Measurements from ENCODE around the gene USP25. TPM values are rescaled to one million over a fixed set of nuclear protein-coding genes. Genes with fewer than 3 reads are reported as not detected.

USP25 gene
- total RNA-seq, 1 donor from 2014 or later, result 49.9 TPM

DNA sequence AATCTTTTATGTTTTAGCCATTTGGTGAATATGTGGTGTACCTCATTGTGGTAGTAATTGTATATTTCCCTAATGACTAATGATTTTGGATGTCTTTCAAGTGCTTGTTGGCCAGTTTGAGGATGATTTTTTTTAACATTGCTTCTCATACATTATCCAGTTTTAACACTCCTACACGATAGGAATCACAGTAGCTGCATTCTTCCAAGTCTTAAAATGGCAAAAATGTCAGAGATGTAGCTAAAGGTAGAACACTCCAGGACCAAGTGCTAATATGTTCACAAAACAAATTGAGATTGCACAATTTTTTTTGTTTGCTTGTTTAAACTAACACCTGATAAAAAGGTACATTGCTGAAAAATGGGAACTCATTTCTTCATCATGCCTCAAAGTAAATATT lies 11.7 kb downstream of the USP25 start:
- Mint-ChIP-seq H3K4me3 (peak overlapping the region; percentile 23), H3K9me3 (peaks cover 14% of the 10 kb centered on the region), H3K36me3 (peaks cover 42% of the 10 kb centered on the region), H3K27me3 (no peaks in the 10 kb centered on the region), H3K4me1 (ENCODE audit: unreplicated experiment) (peaks cover 36% of the 10 kb centered on the region), H3K27ac (no peak overlapping the region)
- DNase-seq (ENCODE audit: extremely low spot score, unreplicated experiment), result no peak
- TF ChIP-seq, protein P1, sequence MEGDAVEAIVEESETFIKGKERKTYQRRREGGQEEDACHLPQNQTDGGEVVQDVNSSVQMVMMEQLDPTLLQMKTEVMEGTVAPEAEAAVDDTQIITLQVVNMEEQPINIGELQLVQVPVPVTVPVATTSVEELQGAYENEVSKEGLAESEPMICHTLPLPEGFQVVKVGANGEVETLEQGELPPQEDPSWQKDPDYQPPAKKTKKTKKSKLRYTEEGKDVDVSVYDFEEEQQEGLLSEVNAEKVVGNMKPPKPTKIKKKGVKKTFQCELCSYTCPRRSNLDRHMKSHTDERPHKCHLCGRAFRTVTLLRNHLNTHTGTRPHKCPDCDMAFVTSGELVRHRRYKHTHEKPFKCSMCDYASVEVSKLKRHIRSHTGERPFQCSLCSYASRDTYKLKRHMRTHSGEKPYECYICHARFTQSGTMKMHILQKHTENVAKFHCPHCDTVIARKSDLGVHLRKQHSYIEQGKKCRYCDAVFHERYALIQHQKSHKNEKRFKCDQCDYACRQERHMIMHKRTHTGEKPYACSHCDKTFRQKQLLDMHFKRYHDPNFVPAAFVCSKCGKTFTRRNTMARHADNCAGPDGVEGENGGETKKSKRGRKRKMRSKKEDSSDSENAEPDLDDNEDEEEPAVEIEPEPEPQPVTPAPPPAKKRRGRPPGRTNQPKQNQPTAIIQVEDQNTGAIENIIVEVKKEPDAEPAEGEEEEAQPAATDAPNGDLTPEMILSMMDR (conservative IDR thresholded peaks at IDR 0.05), result no peak

DNA sequence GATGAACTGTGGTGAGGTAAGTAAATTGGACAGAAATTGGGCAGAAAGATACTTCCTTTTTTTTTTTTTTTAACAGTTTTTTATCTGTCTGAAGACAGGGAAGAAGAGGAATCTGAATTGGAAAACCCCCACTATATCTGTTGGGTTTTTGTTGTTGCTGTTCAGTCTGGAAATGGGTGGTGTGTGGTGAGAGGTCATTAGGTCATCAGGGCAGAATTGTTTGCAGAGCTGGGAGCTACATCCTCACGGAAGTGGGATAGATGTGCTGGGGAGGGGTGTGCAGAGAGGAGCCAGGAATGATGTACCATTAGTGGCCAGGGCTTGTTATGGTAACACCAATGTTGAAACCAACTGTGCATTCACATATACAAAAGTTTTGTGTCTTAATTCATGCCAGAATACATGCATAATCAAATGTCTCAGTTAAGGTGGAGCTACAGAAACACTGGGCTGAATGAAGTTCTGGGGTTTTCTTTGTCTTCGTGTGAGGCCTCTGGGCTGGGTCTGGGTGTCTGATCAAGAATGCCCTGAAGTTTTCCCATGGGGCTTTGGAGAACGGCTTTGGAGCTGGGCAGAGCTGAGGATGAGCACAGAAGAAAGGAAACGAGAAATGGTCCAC lies 12.4 kb downstream of the USP25 start:
- Mint-ChIP-seq H3K4me3 (no peak overlapping the region), H3K27ac (peak overlapping the region; percentile 11), H3K9me3 (peaks cover 10% of the 10 kb centered on the region), H3K27me3 (no peaks in the 10 kb centered on the region), H3K4me1 (ENCODE audit: unreplicated experiment) (peaks cover 36% of the 10 kb centered on the region), H3K36me3 (peaks cover 38% of the 10 kb centered on the region)
- TF ChIP-seq, protein P1 (conservative IDR thresholded peaks at IDR 0.05), result no peak
- DNase-seq (ENCODE audit: extremely low spot score, unreplicated experiment), result no peak

DNA sequence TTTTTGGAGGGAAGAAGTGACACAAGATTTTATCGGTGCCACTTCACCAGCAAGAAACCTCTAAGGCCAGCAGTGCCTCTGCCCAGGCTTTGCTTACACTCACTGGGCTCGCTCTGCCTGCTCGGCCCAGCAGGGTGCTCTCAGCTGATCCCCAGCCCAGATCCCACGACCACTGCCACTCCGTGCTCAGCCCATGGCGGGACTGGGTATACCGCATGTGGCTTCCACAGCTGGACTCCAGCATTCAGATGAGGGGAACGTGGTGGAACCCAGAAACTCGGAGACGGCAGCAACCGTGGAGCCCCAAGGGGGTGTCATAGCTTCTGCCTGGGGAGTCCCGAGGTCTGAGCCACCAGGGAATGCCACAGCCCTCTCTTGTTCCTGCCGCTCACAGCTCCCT lies 12.9 kb downstream of the USP25 start:
- H3K27ac Mint-ChIP-seq, result no peak overlapping the region
- TF ChIP-seq, protein P1 (conservative IDR thresholded peaks at IDR 0.05), result no peak
- H3K4me1 Mint-ChIP-seq (ENCODE audit: unreplicated experiment), result peaks cover 36% of the 10 kb centered on the region
- H3K4me3 Mint-ChIP-seq, result no peak overlapping the region
- H3K36me3 Mint-ChIP-seq, result peaks cover 35% of the 10 kb centered on the region
- peaks cover 5% of the 10 kb centered on the region for H3K9me3 Mint-ChIP-seq
- no peak for DNase-seq (ENCODE audit: extremely low spot score, unreplicated experiment)
- no peaks in the 10 kb centered on the region for H3K27me3 Mint-ChIP-seq

DNA sequence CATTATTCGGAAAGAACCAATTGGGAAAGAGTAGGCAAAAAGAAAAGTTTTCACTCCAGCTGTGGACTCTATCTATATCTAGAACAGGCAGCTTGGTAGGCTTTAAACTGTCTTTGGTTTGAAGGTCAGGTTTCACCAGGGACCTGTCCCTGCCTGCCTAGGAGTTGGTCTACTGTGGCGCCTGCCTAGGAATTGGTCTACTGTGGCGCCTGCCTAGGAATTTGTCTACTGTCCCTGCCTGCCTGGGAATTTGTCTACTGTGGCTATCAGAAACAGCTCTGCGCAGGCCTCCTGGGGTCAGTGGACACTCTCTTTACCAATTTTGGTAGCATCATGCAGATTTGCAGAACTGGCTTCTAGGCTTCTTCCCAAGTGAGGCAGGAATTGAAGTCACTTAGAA lies 13.8 kb downstream of the USP25 start:
- no peak overlapping the region for H3K27ac Mint-ChIP-seq
- H3K9me3 Mint-ChIP-seq, result peaks cover 5% of the 10 kb centered on the region
- H3K4me1 Mint-ChIP-seq (ENCODE audit: unreplicated experiment), result peaks cover 28% of the 10 kb centered on the region
- no peak for DNase-seq (ENCODE audit: extremely low spot score, unreplicated experiment)
- TF ChIP-seq, protein P1 (conservative IDR thresholded peaks at IDR 0.05), result no peak
- H3K27me3 Mint-ChIP-seq, result no peaks in the 10 kb centered on the region
- H3K4me3 Mint-ChIP-seq, result no peak overlapping the region
- H3K36me3 Mint-ChIP-seq, result peaks cover 32% of the 10 kb centered on the region

DNA sequence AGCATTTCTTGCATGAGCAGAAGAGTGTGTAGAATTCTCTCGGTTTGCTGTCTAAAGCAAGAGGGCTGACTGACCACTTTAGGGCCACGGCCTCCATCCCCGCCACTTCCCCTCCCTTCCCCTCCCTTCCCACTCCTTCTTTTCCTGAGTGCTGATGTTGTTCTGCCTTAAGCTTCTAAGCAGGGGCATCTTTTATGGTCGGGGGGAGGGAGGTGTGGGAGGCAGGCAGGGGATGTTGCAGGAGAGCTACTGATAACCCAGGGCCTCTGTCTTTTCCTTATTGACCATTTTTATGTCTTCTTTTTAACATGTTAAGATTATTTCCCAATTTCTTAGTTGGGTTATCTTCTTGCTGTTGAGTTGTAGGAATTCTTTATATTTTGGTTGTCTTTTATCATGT lies 15.1 kb downstream of the USP25 start:
- DNase-seq (ENCODE audit: extremely low spot score, unreplicated experiment), result no peak
- Mint-ChIP-seq H3K9me3 (peaks cover 5% of the 10 kb centered on the region), H3K4me1 (ENCODE audit: unreplicated experiment) (peaks cover 24% of the 10 kb centered on the region), H3K27me3 (no peaks in the 10 kb centered on the region), H3K4me3 (no peak overlapping the region), H3K27ac (no peak overlapping the region), H3K36me3 (peaks cover 38% of the 10 kb centered on the region)
- TF ChIP-seq, protein P1 (conservative IDR thresholded peaks at IDR 0.05), result no peak

All from type B pancreatic cell (in vitro differentiated cells).